G401 (cell line): Measurements from ENCODE around the gene PRPF40B. TPM values are rescaled to one million over a fixed set of nuclear protein-coding genes. Genes with fewer than 3 reads are reported as not detected.
"Not testable (repeated sequence)": the region's sequence is repeated elsewhere in the genome, so short reads cannot be mapped to it uniquely, and the experiment has no call there.

ENCODE experiments used
- DNase-seq: peaks from one replicate; pipeline ENCODE4 v3.0.0-alpha.2; 2015; ENCODE audit warnings: low spot score
- in situ Hi-C: cut with HindIII; loops from 2 replicates; pipeline ENCODE4 v1.10.0; 2016; ENCODE audit warnings: low sequenced_read_pairs, mixed read lengths
- total RNA-seq: library from RNA; depleted of rRNA; stranded (reverse); fragments of >200 nt; shearing (Covaris generic); gene quantifications from 2 replicates; pipeline ENCODE4 v1.2.3, GENCODE V29; 2014

Gene PRPF40B
- total RNA-seq, 1 experiment from 2014 or later: 11.2 TPM

DNA sequence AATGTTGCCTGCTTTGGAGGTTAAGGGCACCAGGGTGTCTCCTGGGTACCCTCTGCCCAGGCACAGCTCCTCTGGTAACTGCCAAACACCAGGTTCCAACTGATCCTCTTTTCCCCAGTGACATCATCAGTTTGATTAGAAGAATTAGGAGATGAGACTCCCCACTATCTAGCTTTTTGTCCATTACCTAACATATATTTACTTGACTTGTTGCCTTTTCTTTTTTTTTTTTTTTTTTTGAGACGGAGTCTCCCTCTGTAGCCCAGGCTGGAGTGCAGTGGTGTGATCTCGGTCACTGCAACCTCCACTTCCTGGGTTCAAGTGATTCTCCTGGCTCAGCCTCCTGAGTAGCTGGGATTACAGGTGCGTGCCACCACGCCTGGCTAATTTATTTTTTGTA, 17.8 kb upstream of the PRPF40B start, which contains the start of gene FAM186B:
Gene FAM186B (minus strand): TSS at position 101 of the 400 bp plus-strand sequence. CDS start 162 bp downstream, outside the sequence.
- in situ Hi-C loops, DNase-seq: not testable (repeated sequence)

DNA sequence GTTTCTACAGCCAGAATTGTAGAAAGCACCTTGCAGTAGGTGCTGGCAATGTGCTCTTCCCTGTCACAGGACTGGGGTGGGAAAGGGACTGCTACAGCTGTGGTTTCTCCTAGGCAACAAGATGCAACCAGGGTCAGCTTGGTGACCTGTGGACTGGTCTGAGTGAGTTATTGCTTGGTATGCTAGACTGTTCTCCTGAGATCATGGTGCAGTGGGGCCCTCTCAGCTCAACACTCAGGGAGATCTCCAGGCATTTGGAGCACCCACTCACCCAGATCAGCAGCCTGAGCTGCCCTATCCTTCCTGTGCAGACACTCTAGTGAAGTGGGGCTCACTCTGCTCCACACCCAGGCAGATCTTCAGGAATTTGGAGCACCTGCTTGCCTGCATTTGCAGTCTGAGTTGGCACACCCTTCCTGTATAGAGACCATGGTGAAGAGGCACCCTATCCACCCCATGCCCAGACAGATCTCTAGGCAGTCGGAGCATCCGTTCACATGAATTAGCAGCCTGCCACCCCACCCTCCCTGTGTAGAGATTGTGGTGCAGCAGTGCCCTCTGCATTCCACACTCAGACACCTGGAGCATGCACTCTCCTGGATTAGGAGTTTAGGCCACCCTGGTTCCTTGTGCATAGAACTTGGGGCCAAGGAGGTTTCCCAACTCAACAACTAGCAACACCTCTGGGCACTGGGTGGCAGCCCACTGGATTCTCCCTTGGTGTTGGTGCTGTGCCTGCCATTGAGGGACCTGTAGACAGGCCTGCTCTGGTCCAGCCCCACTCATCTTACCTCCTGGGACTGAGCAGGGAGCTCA, 14.1 kb upstream of the PRPF40B start:
- in situ Hi-C loops: no loop called here

DNA sequence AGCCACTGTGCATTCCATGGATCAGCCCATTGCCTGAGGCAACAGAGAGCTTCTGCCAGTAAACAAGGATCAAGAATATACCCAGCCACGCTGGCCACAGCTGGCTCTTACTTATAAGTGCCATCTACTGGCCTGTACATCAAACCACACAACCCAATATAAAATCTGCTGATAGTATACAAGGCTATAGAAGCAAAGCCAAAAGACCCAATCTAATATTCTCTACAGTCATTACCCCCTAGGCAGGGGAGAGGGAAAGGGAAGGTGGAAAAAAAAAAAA, 13.5 kb upstream of the PRPF40B start:
- no peak for DNase-seq
- in situ Hi-C loops: no loop called here

More for the DNA sequence above, 14.1 kb upstream of the PRPF40B start:
- DNase-seq: no peak

DNA sequence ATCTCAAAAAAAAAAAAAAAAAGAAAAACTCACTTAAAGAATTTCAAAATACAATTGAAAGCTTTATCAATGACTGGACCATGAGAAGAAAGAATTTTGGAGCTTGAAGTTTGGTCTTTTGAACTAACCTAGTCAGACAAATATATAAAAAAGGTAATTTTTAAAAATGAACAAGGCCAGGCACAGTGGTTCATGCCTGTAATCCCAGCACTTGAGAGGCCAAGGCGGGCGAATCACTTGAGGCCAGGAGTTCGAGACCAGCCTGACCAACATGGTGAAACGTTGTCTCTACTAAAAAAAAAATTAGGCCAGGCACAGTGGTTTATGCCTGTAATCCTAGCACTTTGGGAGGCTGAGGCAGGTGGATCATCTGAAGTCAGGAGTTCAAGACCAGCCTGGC, 12.6 kb upstream of the PRPF40B start:
- in situ Hi-C loops, DNase-seq: not testable (repeated sequence)

DNA sequence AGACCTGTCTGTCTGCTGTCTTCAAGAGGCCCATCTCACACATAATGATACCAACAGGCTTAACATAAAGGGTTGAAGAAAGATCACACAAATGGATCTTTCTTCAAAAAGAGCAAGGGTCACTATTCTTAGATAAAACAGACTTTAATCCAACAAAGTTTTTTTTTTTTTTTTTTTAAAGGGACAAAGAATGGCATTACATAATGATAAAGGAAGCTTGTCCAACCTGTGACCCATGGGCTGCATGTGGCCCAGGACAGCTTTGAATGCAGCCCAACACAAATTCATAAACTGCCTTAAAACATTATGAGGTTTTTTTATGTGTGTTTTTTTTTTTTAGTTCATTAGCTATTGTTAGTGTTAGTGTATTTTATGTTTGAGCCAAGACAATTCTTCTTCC, 11.2 kb upstream of the PRPF40B start:
- in situ Hi-C loops: no loop called here
- no peak for DNase-seq

DNA sequence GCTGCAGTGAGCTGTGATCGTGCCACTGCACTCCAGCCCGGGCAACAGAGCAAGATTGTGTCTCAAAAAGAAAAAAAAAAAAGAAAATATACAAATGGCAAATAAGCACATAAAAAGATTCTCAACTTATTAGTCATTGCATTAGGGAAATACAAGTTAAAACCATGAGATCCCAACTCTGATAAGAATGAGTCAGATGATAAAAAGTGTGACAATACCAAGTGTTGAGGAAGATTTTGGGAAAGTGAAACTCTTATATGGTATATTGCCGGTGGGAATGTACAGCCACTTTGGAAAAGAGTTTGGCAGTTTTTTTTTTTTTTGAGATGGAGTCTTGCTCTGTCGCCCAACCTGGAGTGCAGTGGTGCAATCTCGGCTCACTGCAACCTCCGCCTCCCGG, 7.6 kb upstream of the PRPF40B start:
- in situ Hi-C loops: no loop called here
- no peak for DNase-seq

DNA sequence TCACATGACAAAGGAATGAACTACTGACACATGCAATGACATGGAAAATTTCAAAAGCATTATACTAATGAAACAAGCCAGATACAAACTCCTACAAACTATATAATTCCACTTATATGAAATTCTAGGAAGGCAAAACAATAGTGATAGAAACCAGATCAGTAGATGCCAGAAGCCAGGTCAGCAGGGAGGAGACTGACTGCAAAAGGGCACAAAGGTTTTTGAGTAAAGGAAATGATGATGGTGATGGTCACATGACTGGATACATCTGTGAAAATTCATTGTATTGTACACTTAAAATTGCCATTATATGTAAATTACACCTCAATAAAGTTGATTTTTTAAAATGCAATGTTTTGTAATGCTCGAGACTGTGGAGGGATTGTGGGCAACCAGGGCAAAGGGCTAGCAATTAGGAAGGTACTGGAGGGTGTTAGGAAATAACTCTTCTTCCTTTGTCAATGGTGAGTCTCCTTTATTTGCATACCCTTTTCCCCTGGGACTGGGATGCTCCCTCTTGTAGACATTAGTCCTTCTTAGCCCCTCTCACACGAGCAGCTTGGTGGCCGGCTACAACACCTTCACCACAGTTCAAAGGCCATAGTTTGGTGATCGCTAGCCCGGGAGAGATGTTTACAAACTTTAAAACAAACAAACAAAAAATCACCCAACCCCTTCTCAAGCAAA, 6.7 kb upstream of the PRPF40B start:
- DNase-seq: no peak
- in situ Hi-C loops: no loop called here

DNA sequence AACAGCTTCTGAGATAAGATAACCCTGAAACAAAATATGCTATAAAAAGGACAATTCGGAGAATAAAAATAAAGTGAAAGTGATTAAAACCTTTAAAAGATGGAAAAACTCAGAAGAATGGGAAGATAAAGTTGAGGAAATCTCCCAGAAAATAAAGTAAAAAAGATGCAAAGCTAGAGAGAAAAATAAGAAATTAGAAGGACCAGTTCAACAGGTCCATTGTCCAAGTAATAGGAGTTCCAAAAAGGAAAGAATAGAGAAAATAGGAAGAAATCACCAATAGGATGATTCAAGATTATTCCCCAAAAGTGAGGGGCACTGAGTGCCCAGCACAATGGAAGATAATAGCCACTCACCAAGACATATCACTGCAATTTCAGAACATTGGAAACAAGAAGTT, 4.8 kb upstream of the PRPF40B start:
- DNase-seq: no peak
- in situ Hi-C loops: no loop called here

DNA sequence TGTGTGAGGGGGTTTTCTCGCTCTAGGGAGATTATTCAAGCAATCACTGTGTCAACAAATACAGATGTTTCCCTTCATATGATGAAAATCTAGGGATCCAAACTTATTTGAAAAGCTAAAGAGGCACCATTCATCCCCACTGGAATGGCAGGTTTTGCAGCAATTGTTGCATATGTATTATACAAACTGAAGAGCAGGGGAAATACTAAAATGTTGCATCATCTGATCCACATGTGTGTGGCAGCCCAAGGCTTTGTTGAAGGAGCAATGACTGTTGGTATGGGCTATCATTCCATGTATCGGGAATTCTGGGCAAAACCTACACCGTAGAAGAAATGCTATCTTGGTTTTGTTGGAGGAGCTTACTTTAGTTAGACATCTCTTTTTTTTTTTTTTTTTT, 4.1 kb upstream of the PRPF40B start:
- DNase-seq: no peak
- in situ Hi-C loops: no loop called here

DNA sequence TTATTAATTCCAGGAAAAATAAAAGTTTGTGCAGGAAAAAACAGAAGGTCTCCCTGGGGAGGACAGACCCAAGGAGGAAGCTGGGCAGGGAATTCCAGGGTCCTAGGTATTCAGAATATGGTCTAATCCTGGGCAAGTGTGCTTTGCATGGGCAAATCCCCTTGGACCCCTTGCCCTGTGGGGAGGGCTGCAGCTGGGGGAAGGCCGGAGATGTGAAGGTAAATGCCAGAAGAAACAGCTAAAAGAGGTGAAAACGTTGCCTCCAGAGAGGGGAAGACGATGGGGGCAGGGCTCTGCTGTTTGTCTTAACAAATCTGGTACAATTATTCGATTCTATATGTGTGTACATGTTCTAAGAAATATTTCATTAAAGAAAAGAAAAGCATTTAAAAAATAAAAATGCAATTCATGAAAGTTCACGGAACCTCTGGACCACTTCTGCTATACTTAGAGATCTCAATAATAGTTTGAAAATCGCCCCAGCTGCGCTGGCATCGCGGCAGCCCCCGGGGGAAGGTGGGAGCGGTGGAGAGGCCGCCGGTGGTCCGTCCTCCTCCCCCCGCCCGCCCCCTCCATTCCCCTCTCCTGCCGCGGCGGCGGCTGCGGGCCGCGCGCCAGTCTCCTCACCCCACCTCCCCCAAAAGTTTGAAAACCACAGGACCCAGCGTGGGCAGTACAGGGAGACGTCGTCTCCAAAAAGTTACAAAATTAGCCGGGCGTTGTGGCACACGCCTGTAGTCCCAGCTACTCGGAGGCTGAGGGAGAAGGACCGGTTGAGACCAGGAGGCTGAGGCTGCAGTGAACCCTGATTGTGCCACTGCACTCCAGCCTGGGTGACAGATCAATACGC, 1.5 kb upstream of the PRPF40B start:
- DNase-seq: no peak
- in situ Hi-C loops: loop anchor here (10.0 kb wide), 1 partner anchor 93 kb away; no protein-coding TSS in a partner anchor

DNA sequence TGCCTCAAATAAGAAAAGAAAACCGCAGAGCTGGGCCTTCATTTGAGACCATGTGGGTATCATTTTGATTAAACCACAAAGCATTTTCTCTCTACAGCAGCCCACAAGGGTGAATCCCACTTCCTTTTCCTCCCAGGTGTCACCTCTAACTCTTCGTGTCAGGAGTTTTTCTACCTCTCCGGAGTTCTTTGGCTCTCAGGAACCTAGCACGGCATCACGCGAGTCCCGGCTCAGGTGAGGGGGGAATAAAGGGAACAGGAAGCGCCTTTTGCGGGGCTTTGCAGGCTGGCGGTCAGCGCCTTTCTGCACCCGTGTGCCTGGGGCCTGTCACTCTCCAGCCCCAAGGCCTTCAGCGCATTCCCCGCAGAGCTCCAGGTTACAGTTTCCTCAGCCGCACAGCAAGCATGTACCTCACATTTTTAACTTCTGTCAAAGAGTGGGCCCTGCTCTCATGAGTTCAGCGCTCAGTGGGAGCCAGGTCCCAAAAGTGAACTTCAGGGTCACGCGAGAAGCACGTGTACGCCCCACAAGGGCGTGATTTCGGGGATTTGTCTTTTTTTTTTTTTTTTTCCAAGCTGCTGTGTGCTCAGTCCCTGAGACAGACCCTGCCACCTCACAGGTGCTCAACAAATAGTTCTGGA, 740 bp upstream of the PRPF40B start:
- DNase-seq: peak; percentile 57
- in situ Hi-C loops: loop anchor here (10.0 kb wide), 1 partner anchor 92 kb away; no protein-coding TSS in a partner anchor

DNA sequence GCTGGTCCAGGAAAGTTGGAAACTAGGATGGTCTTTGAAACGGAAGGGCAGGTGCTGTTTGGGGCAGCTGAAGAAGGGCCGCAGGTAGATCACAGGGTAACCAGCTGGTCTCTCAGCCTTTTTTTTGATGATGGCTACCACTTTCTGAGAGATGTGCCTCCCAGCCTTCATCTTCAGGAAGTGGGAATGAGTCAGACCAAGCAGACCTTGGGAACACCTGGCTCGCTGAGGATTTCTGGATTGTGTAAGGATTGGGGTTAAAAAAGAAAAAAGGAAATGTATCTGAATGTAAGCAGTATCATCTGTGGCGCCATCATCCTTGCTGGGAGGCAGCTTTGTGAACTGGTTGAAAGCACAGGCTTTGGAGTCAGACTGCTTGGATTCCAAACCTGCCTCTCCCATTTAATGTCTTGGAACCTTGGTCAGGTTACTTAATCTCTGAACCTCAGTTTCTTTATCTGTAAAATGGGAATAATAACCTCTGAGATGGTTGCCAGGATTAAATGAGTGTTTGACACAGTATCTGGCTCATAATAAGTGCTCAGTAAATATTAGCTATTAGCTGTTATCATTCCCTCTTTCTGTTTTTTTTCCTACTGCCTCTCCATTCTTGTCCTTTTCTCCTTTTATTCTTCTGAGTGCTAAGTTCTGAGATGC, 1.7 kb downstream of the PRPF40B start:
- in situ Hi-C loops: loop anchor here (10.0 kb wide), 1 partner anchor 90 kb away; no protein-coding TSS in a partner anchor
- peak; percentile 29 for DNase-seq

DNA sequence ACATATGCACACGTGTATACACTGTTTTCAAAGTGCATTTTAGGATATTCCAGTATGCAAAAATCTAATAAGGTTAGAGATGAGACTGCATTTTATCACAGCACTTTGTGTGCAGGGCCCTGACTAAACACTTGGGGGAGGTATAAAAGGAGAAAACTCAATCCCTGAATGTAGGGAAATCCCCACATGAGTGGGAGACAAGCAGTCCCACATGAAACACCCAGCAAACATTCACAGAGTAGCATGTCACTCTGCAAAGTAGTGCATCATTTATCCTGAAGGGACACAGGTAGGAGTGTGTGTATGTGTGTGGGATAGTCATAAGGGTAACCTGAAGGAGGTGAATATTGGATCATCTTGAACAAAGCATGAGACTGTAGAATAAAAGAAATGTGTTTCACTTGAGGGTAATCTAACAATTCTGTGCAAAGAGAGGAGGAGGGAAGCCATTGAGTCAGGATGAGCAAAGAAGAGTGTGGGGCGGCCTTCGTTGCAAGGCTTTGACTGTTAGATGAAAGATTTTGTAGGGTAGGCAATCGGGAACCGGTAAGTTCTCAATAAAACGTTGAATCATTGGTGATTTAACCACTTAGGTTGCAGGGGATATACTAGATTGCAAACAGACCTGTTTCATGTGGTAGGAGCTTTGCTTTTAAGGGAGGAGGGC, 2.9 kb downstream of the PRPF40B start:
- no peak for DNase-seq

DNA sequence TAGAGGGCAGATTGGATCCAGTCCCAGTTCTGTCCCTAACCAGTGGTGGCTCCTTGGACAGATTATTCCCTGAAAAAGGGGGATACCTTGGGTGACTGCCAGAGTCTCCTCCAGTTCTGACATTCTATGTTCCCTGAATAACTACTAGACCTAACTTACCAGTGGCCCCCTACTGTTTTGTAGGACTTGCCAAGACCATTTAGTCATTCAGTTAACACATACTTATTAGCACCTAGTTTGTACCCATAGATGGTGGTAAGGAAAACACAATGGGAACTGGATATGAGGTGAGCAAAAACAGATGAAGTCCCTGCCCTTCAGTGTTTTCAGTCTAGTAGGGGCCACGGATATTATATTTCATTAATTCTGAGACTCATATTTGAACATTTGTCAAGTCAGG, 3.5 kb downstream of the PRPF40B start:
- no peak for DNase-seq
- in situ Hi-C loops: loop anchor here (10.0 kb wide), 1 partner anchor 88 kb away; no protein-coding TSS in a partner anchor

More for the DNA sequence above, 2.9 kb downstream of the PRPF40B start:
- in situ Hi-C loops: loop anchor here (10.0 kb wide), 1 partner anchor 88 kb away; no protein-coding TSS in a partner anchor

DNA sequence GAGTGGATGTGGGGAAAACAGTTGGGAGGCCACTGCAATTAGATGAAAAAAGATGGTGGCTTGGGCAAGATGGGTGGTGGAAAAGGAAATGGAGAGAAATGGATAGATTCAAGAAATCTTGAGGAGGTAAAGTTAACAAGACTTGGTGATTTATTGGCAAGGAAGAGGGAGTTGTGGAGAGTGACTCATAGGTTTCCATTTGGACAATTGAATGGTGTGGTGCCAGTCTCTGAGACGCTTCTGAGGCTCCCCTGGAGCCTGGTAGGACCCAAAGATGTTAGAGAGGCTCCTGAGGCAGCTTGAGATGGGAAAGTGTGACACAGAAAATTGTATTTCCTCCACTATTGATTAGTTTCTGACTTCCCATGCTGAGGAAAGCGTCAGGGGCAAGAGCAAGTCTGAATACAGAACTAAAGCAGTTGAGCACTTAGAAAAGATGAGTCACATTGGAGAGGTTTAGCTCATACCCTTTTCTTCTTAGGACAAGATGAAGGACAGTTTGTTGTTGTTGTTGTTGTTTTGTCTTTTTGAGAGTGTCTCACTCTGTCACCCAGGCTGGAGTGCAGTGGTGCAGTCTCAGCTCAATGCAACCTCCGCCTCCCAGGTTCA, 4.5 kb downstream of the PRPF40B start:
- in situ Hi-C loops: loop anchor here (10.0 kb wide), 1 partner anchor 87 kb away; no protein-coding TSS in a partner anchor
- DNase-seq: no peak

DNA sequence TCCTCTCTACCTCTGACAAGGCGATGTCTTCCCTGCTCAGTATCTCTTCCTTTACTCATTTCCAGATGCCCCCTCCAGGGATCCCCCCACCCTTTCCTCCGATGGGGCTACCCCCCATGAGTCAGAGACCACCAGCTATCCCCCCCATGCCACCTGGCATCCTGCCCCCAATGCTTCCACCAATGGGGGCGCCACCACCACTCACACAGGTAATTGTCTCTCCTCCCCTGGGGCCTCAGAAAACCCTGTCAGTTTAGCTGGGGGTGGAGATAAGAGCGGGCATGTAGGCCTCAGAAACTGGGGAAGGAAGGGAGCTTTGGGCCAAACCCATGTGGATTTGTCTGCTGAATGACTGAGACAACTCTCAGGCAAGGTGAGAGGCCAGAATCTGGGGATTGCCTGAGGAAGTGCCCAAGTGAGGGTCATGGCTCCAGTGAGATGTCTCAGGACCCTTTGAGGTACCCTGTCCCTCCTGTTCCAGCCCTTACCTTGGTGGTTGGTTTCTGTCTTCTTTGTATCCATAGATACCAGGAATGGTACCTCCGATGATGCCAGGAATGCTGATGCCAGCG, 8.1 kb downstream of the PRPF40B start:
- in situ Hi-C loops: no loop called here
- DNase-seq: no peak

DNA sequence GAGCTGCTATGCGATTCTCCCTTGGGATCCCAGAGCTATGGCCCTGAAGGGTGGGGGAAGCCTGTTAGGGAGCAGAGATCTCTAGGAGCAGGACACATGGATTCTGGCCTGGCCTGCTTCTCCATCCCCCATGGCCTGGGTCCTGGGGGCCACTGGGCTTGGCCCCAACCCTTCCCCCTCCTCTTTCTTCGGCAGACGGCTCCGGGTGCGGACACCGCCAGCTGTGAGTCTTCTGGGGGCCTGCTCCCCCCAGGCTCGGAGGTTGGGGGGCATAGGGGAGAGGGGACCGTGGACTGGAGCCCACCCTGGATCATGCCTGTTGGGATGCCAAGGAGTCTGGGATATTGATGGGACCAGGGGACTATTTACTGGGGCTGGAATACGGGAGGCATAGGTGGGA, 9.0 kb downstream of the PRPF40B start:
- no peak for DNase-seq
- in situ Hi-C loops: no loop called here
